Thymus (tissue), 11 donors: ENCODE measurements around the gene ZNF146. TPM values are rescaled to one million over a fixed set of nuclear protein-coding genes. Genes with fewer than 3 reads are reported as not detected.
"Not testable (repeated sequence)": the region's sequence is repeated elsewhere in the genome, so short reads cannot be mapped to it uniquely, and the experiment has no call there.

Source experiments
- DNase-seq, 9 donors: peaks; one replicate each; pipeline ENCODE4 v3.0.0-alpha.2; 2013; ENCODE audit warnings: low spot score in 9 of 9, low read depth in 6 of 9, missing footprints in 1 of 9
- H3K27ac ChIP-seq, 2 donors: one replicate each; pipeline ENCODE4 v1.5.1; 2013; ENCODE audit warnings: control low read depth in 1 of 2, low read depth in 1 of 2, low read length in 1 of 2, mild to moderate bottlenecking in 1 of 2, moderate library complexity in 1 of 2
- H3K27me3 ChIP-seq, 2 donors: one replicate each; pipeline ENCODE4 v1.5.1; 2013; ENCODE audit warnings: low read length in 1 of 2; ENCODE audit not compliant: control insufficient read depth in 2 of 2, insufficient read depth in 1 of 2
- H3K36me3 ChIP-seq, 2 donors: one replicate each; pipeline ENCODE4 v1.5.1; 2013; ENCODE audit warnings: low read length in 1 of 2, mild to moderate bottlenecking in 1 of 2, moderate library complexity in 1 of 2; ENCODE audit not compliant: control insufficient read depth in 2 of 2, insufficient read depth in 2 of 2
- H3K4me1 ChIP-seq, 2 donors: one replicate each; pipeline ENCODE4 v1.5.1; 2013; ENCODE audit warnings: low read length in 2 of 2; ENCODE audit not compliant: control insufficient read depth in 2 of 2, insufficient read depth in 2 of 2
- H3K4me3 ChIP-seq, 2 donors: one replicate each; pipeline ENCODE4 v1.5.1; 2013; ENCODE audit warnings: low read length in 2 of 2, control low read depth in 1 of 2, mild to moderate bottlenecking in 1 of 2
- H3K9me3 ChIP-seq, 2 donors: one replicate each; pipeline ENCODE4 v1.5.1; 2013; ENCODE audit warnings: low read length in 1 of 2, mild to moderate bottlenecking in 1 of 2; ENCODE audit not compliant: control insufficient read depth in 2 of 2, insufficient read depth in 1 of 2
- WGBS: extraction: QIAGEN DNeasy Blood & Tissue Kit; methylation state at CpG from one replicate; pipeline ENCODE4 v1.1.7; 2013; 5-methylcytosine and 5-hydroxymethylcytosine counted together
- polyA plus RNA-seq: library from polyadenylated mRNA; stranded (reverse); fragments of 200-250 nt; gene quantifications from one replicate; pipeline ENCODE4 v1.2.3, GENCODE V29; 2013
- total RNA-seq: library from RNA; stranded (reverse); fragments of 120-200 nt; gene quantifications from one replicate; pipeline ENCODE4 v1.2.4, GENCODE V29; 2013
- donor health status: healthy.

The ZNF146 gene
- total and polyA plus RNA-seq, 2 donors, result 41.4 to 74.7 TPM

DNA sequence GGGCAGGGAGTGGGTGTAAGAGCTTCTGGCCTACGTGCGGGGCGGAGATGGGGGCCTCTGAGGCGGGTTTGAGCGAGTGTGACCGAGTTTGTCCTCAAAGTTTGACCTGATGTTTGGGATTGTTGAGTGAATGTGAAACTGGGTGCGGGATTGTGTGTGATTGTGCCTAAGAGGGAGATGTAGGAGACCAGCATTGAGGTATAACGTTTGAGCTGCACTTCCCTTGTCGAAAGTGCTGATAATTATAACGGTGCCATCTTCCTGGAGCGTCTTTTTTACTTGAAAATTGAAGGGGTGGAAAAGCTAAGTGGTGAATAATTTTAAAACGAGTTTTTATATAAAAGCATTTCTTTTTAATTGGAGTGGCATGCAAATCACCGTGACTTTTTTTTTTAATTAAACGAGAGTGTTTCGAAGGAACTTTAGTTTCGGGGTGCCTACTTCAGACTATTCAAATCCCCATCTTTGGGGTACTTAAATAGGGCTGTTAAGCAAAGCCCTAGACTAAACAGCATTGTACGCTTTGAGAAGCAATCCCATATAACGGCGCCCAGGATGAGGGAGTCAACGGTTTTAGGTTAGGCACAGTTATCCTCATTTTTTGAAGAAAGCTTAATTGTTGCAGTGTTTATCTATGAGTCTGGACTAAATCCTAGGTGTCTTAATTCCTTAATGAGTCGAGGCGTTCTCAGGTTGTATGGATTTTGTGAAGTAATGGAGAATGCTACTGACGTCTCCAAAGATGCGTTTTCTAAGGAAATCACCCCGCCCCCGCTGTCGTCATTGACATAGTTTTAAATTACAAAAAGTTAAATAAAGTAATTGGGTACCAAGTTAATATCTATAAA is 594 bp downstream of the ZNF146 start:
- peaks cover 7 to 8% of the 10 kb centered on the region in 2 donors for H3K36me3 ChIP-seq
- peak overlapping the region; percentile 94 to 95 for H3K27ac ChIP-seq
- peaks cover 4 to 10% of the 10 kb centered on the region in 2 donors for H3K4me1 ChIP-seq
- WGBS, result 3% methylated on average over 27 of the region's 27 CpGs
- DNase-seq, result peak in 6 of 9 donors; percentile 4 to 68 (median 36)
- no peaks in the 10 kb centered on the region for H3K27me3 ChIP-seq
- peak overlapping the region; percentile 74 to 81 for H3K4me3 ChIP-seq
- no peaks in the 10 kb centered on the region for H3K9me3 ChIP-seq

DNA sequence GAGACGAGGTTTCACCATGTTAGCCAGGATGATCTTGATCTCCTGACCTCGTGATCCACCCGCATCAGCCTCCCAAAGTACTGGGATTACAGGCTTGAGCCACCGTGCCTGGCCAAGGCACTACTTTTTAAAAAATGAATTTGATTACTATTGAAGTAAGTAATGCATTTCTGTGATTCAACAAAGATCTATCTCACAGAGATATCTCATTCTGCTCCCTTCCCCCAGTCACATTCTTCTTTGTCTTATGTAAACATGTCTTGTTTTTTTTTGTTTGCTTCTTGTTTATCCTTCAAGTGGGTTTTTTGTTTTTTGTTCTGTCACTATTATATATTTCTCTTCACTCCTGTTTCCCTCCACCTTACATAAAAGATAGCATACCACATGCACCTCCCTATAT is 6.6 kb downstream of the ZNF146 start:
- H3K4me3 ChIP-seq, result no peak overlapping the region
- 96% methylated on average over 4 of the region's 4 CpGs for WGBS
- no peak overlapping the region for H3K27ac ChIP-seq
- peaks cover 25 to 42% of the 10 kb centered on the region in 2 donors for H3K36me3 ChIP-seq
- H3K4me1 ChIP-seq, result no peaks in the 10 kb centered on the region
- no peaks in the 10 kb centered on the region for H3K27me3 ChIP-seq
- DNase-seq, result no peak
- H3K9me3 ChIP-seq, result peaks cover 0 to 8% of the 10 kb centered on the region in 2 donors

DNA sequence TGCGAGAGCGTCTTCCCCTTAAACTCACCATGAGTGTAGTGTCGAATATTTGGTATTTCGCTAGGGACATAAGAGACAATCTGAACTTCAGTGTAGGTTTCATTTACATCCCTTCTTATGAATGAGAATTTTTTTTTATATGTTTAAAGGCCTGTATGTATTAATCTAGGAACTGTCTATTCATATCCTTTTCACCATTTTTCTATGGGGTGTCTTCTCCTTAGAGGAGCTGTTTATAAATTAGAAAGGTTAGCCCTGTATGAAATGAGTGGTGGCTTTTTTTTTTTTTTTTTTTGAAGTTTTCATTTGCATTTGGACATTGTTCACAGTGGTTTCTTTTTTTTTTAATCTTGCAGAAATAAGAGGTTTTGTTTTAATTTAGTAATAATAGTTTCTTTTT is 7.6 kb downstream of the ZNF146 start:
- H3K27me3 ChIP-seq, result no peaks in the 10 kb centered on the region
- H3K27ac ChIP-seq, result no peak overlapping the region
- peaks cover 5 to 8% of the 10 kb centered on the region in 2 donors for H3K9me3 ChIP-seq
- H3K36me3 ChIP-seq, result peaks cover 31 to 50% of the 10 kb centered on the region in 2 donors
- H3K4me3 ChIP-seq, result no peak overlapping the region
- DNase-seq, result no peak
- H3K4me1 ChIP-seq, result no peaks in the 10 kb centered on the region
- 97% methylated on average over 4 of the region's 4 CpGs for WGBS

GRCh38 chr19:36225219-36225892 is 10.4 kb downstream of the ZNF146 start:
- no peak for DNase-seq
- H3K4me1 ChIP-seq, result no peaks in the 10 kb centered on the region
- 74% methylated on average over 5 of the region's 5 CpGs for whole genome bisulfite sequencing
- H3K4me3 ChIP-seq, result no peak overlapping the region
- no peaks in the 10 kb centered on the region for H3K27me3 ChIP-seq
- H3K27ac ChIP-seq, result peak overlapping the region in 1 of 2 donors; percentile 52
- H3K9me3 ChIP-seq, result peaks cover 9 to 10% of the 10 kb centered on the region in 2 donors
- peaks cover 47 to 65% of the 10 kb centered on the region in 2 donors for H3K36me3 ChIP-seq

DNA sequence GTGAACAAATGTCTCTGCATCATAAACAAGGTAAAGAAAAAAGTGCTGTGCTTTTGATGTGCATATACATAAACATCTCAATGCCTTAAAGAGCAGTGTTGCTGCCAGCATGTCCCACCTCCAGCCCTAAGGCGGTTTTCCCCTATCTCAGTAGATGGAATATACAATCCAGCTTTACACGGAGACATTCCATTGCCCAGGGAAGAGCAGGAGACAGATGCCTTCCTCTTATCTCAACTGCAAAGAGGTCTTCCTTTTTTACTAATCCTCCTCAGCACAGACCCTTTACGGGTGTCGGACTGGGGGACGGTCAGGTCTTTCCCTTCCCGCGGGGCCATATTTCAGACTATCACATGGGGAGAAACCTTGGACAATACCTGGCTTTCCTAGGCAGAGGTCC is 18.7 kb downstream of the ZNF146 start:
- 88% methylated on average over 7 of the region's 7 CpGs for WGBS
- DNase-seq, H3K27ac ChIP-seq, H3K27me3 ChIP-seq, H3K4me1 ChIP-seq, H3K4me3 ChIP-seq: not testable (repeated sequence)
- Histone ChIP-seq H3K36me3 (peaks cover 68 to 76% of the 10 kb centered on the region in 2 donors), H3K9me3 (peaks cover 10 to 32% of the 10 kb centered on the region in 2 donors)

GRCh38 chr19:36236304-36236945 is 21.5 kb downstream of the ZNF146 start:
- Histone ChIP-seq H3K9me3 (peaks cover 14 to 36% of the 10 kb centered on the region in 2 donors), H3K4me3 (no peak overlapping the region), H3K4me1 (no peaks in the 10 kb centered on the region), H3K27ac (no peak overlapping the region), H3K36me3 (peaks cover 48 to 59% of the 10 kb centered on the region in 2 donors), H3K27me3 (no peaks in the 10 kb centered on the region)
- no peak for DNase-seq
- 97% methylated on average over 6 of the region's 6 CpGs for WGBS

DNA sequence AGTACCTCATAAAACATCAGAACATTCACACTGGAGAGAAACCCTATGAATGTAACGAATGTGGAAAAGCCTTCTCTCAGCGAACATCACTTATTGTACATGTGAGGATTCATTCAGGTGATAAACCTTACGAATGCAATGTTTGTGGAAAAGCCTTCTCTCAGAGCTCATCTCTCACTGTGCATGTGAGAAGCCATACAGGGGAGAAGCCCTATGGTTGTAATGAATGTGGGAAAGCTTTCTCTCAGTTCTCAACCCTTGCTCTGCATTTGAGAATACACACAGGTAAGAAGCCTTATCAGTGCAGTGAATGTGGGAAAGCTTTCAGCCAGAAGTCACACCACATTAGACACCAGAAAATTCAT is 22.0 kb downstream of the ZNF146 start:
- Histone ChIP-seq H3K4me3 (no peak overlapping the region), H3K27me3 (no peaks in the 10 kb centered on the region), H3K4me1 (no peaks in the 10 kb centered on the region), H3K27ac (no peak overlapping the region), H3K9me3 (peaks cover 14 to 34% of the 10 kb centered on the region in 2 donors), H3K36me3 (peaks cover 44 to 54% of the 10 kb centered on the region in 2 donors)
- no peak for DNase-seq
- 98% methylated on average over 3 of the region's 3 CpGs for WGBS

DNA sequence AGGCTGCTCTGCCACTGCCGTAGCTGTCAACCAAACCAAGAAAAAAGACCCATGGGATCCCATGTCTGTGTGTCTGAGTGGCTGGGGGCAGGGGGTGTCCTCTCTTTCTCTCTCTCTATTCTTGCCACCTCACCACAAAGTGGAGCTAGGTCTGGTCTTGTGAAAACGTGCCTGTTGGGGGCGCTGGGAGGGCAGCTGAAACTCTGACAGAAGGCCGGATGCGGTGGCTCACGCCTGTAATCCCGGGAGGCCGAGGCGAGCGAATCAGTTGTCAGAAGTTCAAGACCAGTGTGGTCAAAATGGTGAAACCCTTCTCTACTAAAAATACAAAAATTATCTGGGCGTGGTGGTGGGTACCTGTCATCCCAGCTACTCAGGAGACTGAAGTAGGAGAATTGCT is 29.2 kb downstream of the ZNF146 start:
- peaks cover 0 to 6% of the 10 kb centered on the region in 2 donors for H3K36me3 ChIP-seq
- no peak overlapping the region for H3K27ac ChIP-seq
- peaks cover 16 to 25% of the 10 kb centered on the region in 2 donors for H3K9me3 ChIP-seq
- 77% methylated on average over 11 of the region's 11 CpGs for WGBS
- no peak for DNase-seq
- H3K4me3 ChIP-seq, result no peak overlapping the region
- no peaks in the 10 kb centered on the region for H3K4me1 ChIP-seq
- H3K27me3 ChIP-seq, result peaks cover 0 to 14% of the 10 kb centered on the region in 2 donors
